C4-2B (cell line): ENCODE measurements around the gene EIF4G1.
A peak's percentile ranks its signal among the peaks of the same experiment; 100 is the strongest.

ENCODE experiments used
- H3K27ac ChIP-seq: fragments of 450-650 bp; 2 replicates; pipeline ENCODE4 v1.5.1; 2017
- CTCF ChIP-seq: fragments of 450-650 bp; conservative IDR thresholded peaks from 2 replicates; pipeline ENCODE4 v1.5.1; 2017; ENCODE audit warnings: mild to moderate bottlenecking
- ZFX ChIP-seq: fragments of 450-650 bp; IDR thresholded peaks from 2 replicates; pipeline ENCODE4 v1.6.1; 2017

The EIF4G1 gene

GRCh38 chr3:184354121-184354728 is 39.8 kb downstream of the EIF4G1 start:
- H3K27ac ChIP-seq = no peak overlapping the region
- TF ChIP-seq CTCF = peak; percentile 95
- TF ChIP-seq ZFX = no peak

- no peak overlapping the region for H3K27ac ChIP-seq
- TF ChIP-seq ZFX (no peak), CTCF (no peak)
These were observed 40.3 kb downstream of the EIF4G1 start for GRCh38 chr3:184354754-184355153.

- H3K27ac ChIP-seq = no peak overlapping the region
- TF ChIP-seq ZFX (no peak), CTCF (no peak)
These were observed 41.0 kb downstream of the EIF4G1 start for GRCh38 chr3:184355261-184356040.

GRCh38 chr3:184357248-184358123 is 43.1 kb downstream of the EIF4G1 start:
- TF ChIP-seq CTCF (no peak), ZFX (no peak)
- H3K27ac ChIP-seq = no peak overlapping the region

- no peak overlapping the region for H3K27ac ChIP-seq
- TF ChIP-seq CTCF (no peak), ZFX (no peak)
These were observed 43.8 kb downstream of the EIF4G1 start for GRCh38 chr3:184358124-184358767.

GRCh38 chr3:184358921-184359350 is 44.5 kb downstream of the EIF4G1 start:
- TF ChIP-seq ZFX = no peak
- no peak for TF ChIP-seq CTCF
- H3K27ac ChIP-seq = no peak overlapping the region
